ENCODE results near the gene LRP5. TPM values are rescaled to one million over a fixed set of nuclear protein-coding genes. Genes with fewer than 3 reads are reported as not detected.

Gene LRP5
- 10 to 100 TPM; 22.3 to 23.3 TPM for total RNA-seq

- ATAC-seq (ENCODE audit: low read depth) (peak; percentile 57), DNase-seq (peak; percentile 64)
- Mint-ChIP-seq H3K27me3 (peaks cover 3% of the 10 kb centered on the region), H3K36me3 (peaks cover 3% of the 10 kb centered on the region), H3K4me3 (peak within 1 kb of the TSS; percentile 92), H3K4me1 (peaks cover 40% of the 10 kb centered on the region), H3K9me3 (no peaks in the 10 kb centered on the region), H3K27ac (peak within 1 kb of the TSS; percentile 65)
- POLR2A ChIA-PET, result interaction anchor here (1.8 kb wide), 1 partner anchor 40 kb away, joined by 7 read pairs; the partner anchor contains the start of gene C11orf24
These were observed at the start of gene LRP5 for GRCh38 chr11:68312117-68312779. Gene LRP5 (plus strand): TSS chr11:68312591. CDS start chr11:68312715, 124 bp downstream.

GRCh38 chr11:68263444-68264035, 48.9 kb upstream of the LRP5 start:
- no peak overlapping the region for H3K27ac Mint-ChIP-seq
- DNase-seq (no peak), ATAC-seq (ENCODE audit: low read depth) (no peak)
- POLR2A ChIA-PET, result no interaction called here
- H3K4me1 Mint-ChIP-seq, result peaks cover 13% of the 10 kb centered on the region
- H3K4me3 Mint-ChIP-seq, result no peak overlapping the region
- H3K27me3 Mint-ChIP-seq, result no peaks in the 10 kb centered on the region
- no peaks in the 10 kb centered on the region for H3K9me3 Mint-ChIP-seq
- peaks cover 29% of the 10 kb centered on the region for H3K36me3 Mint-ChIP-seq

DNA sequence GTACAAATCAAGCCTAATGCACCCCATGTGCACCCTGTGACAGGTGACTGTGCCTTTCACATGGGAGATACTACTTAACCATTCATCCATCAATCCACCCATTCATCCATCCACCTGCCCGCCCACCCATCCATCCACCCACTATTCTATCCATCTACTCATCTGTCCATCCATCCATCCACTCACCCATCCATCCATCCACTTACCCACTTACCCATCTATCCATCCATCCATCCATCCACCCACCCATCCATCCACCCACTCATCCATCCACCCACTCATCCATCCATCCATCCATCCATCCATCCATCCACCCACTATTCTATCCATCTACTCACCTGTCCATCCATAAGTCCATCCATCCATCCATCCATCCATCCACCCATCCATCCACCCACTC, 48.1 kb upstream of the LRP5 start:
- H3K27ac Mint-ChIP-seq, result no peak overlapping the region
- H3K36me3 Mint-ChIP-seq, result peaks cover 30% of the 10 kb centered on the region
- POLR2A ChIA-PET, result no interaction called here
- DNase-seq (no peak), ATAC-seq (ENCODE audit: low read depth) (no peak)
- peaks cover 15% of the 10 kb centered on the region for H3K4me1 Mint-ChIP-seq
- no peak overlapping the region for H3K4me3 Mint-ChIP-seq
- H3K9me3 Mint-ChIP-seq, result no peaks in the 10 kb centered on the region
- no peaks in the 10 kb centered on the region for H3K27me3 Mint-ChIP-seq

DNA sequence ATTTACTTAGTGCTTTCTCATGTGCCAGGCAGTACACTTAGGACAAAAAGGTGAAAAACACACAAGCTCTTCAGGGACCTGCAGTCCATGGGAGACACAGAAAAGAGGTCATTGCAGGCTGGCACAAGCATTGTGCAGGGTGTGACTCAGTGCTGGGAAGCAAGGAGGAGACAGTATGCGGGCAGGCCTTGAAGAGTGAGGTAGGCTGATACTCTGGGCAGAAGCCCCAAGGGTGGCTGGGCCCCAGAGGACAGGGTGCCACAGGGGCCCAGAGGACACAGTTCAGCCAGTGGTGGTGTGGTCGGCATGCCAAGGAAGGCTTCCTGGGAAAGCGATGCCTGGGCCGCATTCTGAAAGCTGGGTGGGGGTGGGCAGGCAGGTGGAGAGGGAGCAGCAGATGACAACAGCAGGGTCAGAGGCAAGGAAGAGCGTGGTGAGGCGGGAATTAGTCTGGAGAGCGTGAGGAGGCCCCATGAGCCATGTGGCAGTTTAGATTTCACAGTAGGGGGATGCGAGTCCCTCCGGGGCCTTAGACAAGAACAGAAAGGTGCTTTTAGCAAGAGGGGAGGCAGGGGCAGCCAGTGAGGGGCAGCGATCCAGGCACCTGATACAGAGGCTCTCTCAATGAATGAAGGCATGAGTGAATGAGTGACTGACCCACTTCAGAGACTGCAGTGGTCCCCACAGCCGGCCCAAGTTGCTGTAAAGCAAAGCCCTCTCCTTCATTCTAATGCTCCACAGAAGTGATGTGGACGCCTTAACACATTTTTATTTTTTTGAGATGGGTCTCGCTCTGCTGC, 47.5 kb upstream of the LRP5 start:
- Mint-ChIP-seq H3K27me3 (no peaks in the 10 kb centered on the region), H3K9me3 (no peaks in the 10 kb centered on the region), H3K4me1 (peaks cover 20% of the 10 kb centered on the region), H3K27ac (peak overlapping the region; percentile 57), H3K4me3 (no peak overlapping the region), H3K36me3 (peaks cover 30% of the 10 kb centered on the region)
- DNase-seq (no peak), ATAC-seq (ENCODE audit: low read depth) (no peak)
- POLR2A ChIA-PET, result no interaction called here

DNA sequence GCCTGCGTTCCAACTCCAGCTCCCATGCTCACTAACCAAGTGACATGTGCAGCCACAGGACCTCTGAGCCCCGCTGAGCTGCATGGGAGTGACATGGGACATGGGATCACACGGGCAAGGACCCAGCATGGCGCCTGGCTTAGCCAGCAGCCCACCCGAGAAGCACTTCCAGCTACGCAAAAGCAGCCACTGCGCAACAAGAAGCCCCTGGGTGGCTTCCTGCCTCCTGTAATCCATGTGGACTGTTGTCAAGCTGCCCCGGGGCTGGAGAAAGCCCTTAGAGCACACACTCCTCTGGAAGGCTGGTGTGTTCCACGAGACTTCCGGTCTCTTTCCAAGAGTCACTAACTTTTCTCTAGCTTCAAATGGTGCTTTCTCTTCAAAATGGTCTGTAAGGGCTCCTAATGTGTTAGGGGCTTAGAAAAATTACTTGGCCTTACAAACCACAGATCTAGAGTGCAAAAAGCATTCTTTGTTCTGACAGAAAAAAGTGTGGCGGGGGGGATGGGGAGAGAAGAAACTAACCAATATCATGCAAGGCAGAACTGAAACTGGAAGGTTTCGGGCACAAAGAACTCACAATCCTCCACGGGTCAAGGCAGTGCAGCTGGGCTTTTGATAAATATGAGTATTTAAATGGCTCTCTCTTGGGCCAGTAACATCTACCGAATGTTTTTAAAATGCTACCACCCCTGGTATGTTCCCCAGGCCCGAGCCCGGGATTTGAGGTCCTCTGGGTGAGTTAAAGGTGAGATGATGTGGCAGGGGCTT, 46.1 kb upstream of the LRP5 start:
- H3K27me3 Mint-ChIP-seq, result no peaks in the 10 kb centered on the region
- no peak for ATAC-seq (ENCODE audit: low read depth)
- H3K9me3 Mint-ChIP-seq, result no peaks in the 10 kb centered on the region
- DNase-seq, result no peak
- POLR2A ChIA-PET, result no interaction called here
- peaks cover 31% of the 10 kb centered on the region for H3K4me1 Mint-ChIP-seq
- no peak overlapping the region for H3K4me3 Mint-ChIP-seq
- H3K36me3 Mint-ChIP-seq, result peaks cover 30% of the 10 kb centered on the region
- no peak overlapping the region for H3K27ac Mint-ChIP-seq

- H3K27me3 Mint-ChIP-seq, result no peaks in the 10 kb centered on the region
- DNase-seq (no peak), ATAC-seq (ENCODE audit: low read depth) (no peak)
- H3K4me1 Mint-ChIP-seq, result peaks cover 31% of the 10 kb centered on the region
- H3K9me3 Mint-ChIP-seq, result no peaks in the 10 kb centered on the region
- H3K4me3 Mint-ChIP-seq, result no peak overlapping the region
- peaks cover 27% of the 10 kb centered on the region for H3K36me3 Mint-ChIP-seq
- POLR2A ChIA-PET, result no interaction called here
- no peak overlapping the region for H3K27ac Mint-ChIP-seq
These were observed 45.2 kb upstream of the LRP5 start for GRCh38 chr11:68266936-68267880.

GRCh38 chr11:68267881-68268240, 44.5 kb upstream of the LRP5 start:
- Mint-ChIP-seq H3K27me3 (no peaks in the 10 kb centered on the region), H3K36me3 (peaks cover 25% of the 10 kb centered on the region), H3K4me3 (no peak overlapping the region), H3K27ac (peak overlapping the region; percentile 38), H3K4me1 (peaks cover 37% of the 10 kb centered on the region), H3K9me3 (no peaks in the 10 kb centered on the region)
- DNase-seq (no peak), ATAC-seq (ENCODE audit: low read depth) (no peak)
- POLR2A ChIA-PET, result no interaction called here

GRCh38 chr11:68269414-68270081, 42.8 kb upstream of the LRP5 start:
- H3K4me3 Mint-ChIP-seq, result no peak overlapping the region
- no peak for ATAC-seq (ENCODE audit: low read depth)
- H3K27ac Mint-ChIP-seq, result no peak overlapping the region
- H3K27me3 Mint-ChIP-seq, result no peaks in the 10 kb centered on the region
- peaks cover 18% of the 10 kb centered on the region for H3K36me3 Mint-ChIP-seq
- H3K4me1 Mint-ChIP-seq, result peaks cover 37% of the 10 kb centered on the region
- POLR2A ChIA-PET, result interaction anchor here (1.5 kb wide), 1 partner anchor 12 kb away, joined by 6 read pairs; no protein-coding TSS in a partner anchor
- no peak for DNase-seq
- H3K9me3 Mint-ChIP-seq, result no peaks in the 10 kb centered on the region

GRCh38 chr11:68270196-68271022, 42.0 kb upstream of the LRP5 start:
- no peak for DNase-seq
- peaks cover 14% of the 10 kb centered on the region for H3K36me3 Mint-ChIP-seq
- H3K27ac Mint-ChIP-seq, result peak overlapping the region; percentile 62
- H3K4me3 Mint-ChIP-seq, result peak overlapping the region; percentile 98
- H3K9me3 Mint-ChIP-seq, result no peaks in the 10 kb centered on the region
- peaks cover 37% of the 10 kb centered on the region for H3K4me1 Mint-ChIP-seq
- POLR2A ChIA-PET, result interaction anchor here (0.6 to 2.3 kb wide), 4 partner anchors 13 to 583 kb away, joined by 3 to 7 read pairs (median 6); partner anchors contain the start of gene LRP5
- no peaks in the 10 kb centered on the region for H3K27me3 Mint-ChIP-seq
- no peak for ATAC-seq (ENCODE audit: low read depth)

- peak; percentile 40 for ATAC-seq (ENCODE audit: low read depth)
- Mint-ChIP-seq H3K27me3 (no peaks in the 10 kb centered on the region), H3K27ac (peak overlapping the region; percentile 99), H3K9me3 (no peaks in the 10 kb centered on the region), H3K4me3 (peak overlapping the region; percentile 98), H3K4me1 (peaks cover 37% of the 10 kb centered on the region), H3K36me3 (peaks cover 17% of the 10 kb centered on the region)
- POLR2A ChIA-PET, result interaction anchor here (0.6 to 2.3 kb wide), 10 partner anchors 11 to 582 kb away, joined by 3 to 16 read pairs (median 6); partner anchors contain the start of gene LRP5
- peak; percentile 61 for DNase-seq
These were observed 41.2 kb upstream of the LRP5 start for GRCh38 chr11:68271023-68271780.
